GM12874 (cell line): ENCODE data around the gene STXBP2.

Experiments used
- TF ChIP-seq, protein P1 (sequence below): IDR thresholded peaks from 2 replicates; pipeline ENCODE4 v1.5.1; 2011; ENCODE audit warnings: low read depth, mild to moderate bottlenecking, control low read depth, low read length, moderate library complexity; ENCODE audit not compliant: insufficient read depth

STXBP2 gene

DNA sequence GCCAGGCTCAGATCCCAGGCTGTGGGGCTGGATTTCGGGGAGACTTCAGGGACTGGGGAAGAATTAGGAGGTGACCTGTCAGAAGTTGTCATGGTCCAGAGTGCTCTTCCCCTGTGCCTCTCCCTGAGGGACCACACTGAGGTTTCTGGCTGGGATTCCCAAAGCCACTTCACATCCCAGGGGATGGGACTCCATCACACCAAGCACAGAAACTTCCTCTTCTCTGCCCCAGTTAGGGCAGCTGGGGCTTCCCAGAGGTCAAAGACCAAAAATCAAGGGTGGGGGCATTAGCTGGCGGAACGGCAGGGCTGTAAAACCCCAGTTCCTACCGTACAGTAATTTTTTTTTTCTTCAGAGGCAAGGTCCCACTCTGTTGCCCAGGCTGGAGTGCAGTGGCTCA is 57.6 kb downstream of the STXBP2 start:
- TF ChIP-seq, protein P1, sequence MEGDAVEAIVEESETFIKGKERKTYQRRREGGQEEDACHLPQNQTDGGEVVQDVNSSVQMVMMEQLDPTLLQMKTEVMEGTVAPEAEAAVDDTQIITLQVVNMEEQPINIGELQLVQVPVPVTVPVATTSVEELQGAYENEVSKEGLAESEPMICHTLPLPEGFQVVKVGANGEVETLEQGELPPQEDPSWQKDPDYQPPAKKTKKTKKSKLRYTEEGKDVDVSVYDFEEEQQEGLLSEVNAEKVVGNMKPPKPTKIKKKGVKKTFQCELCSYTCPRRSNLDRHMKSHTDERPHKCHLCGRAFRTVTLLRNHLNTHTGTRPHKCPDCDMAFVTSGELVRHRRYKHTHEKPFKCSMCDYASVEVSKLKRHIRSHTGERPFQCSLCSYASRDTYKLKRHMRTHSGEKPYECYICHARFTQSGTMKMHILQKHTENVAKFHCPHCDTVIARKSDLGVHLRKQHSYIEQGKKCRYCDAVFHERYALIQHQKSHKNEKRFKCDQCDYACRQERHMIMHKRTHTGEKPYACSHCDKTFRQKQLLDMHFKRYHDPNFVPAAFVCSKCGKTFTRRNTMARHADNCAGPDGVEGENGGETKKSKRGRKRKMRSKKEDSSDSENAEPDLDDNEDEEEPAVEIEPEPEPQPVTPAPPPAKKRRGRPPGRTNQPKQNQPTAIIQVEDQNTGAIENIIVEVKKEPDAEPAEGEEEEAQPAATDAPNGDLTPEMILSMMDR, result no peak
